Astrocyte of the spinal cord (primary cell): ENCODE data around the gene EML2.
A peak's percentile ranks its signal among the peaks of the same experiment; 100 is the strongest.

Source experiments
- DNase-seq: peaks from one replicate; pipeline ENCODE4 v3.0.0; 2011; ENCODE audit warnings: low read depth, low spot score
- H3K4me3 ChIP-seq: 2 replicates; pipeline ENCODE4 v1.5.1; 2011; ENCODE audit warnings: low read depth, mild to moderate bottlenecking, low read length, moderate library complexity
- CTCF ChIP-seq: IDR thresholded peaks from 2 replicates; pipeline ENCODE4 v1.5.1; 2012; ENCODE audit warnings: low read depth, mild to moderate bottlenecking, low read length, inconsistent platforms
- in situ Hi-C: cut with HindIII; loops from 2 replicates; pipeline ENCODE4 v1.10.0; 2017; ENCODE audit warnings: low sequenced_read_pairs

Gene EML2

GRCh38 chr19:45677351-45678230, 38.4 kb upstream of the EML2 start:
- TF ChIP-seq CTCF: no peak
- DNase-seq: peak; percentile 57
- in situ Hi-C loops: no loop called here
- peak overlapping the region; percentile 12 for H3K4me3 ChIP-seq

- no peak for TF ChIP-seq CTCF
- DNase-seq: no peak
- in situ Hi-C loops: no loop called here
- peak overlapping the region; percentile 15 for H3K4me3 ChIP-seq
These were observed 37.7 kb upstream of the EML2 start for GRCh38 chr19:45676851-45677263.

GRCh38 chr19:45674946-45675345, 35.7 kb upstream of the EML2 start:
- H3K4me3 ChIP-seq: no peak overlapping the region

GRCh38 chr19:45670670-45671453, 31.7 kb upstream of the EML2 start:
- in situ Hi-C loops: no loop called here
- no peak overlapping the region for H3K4me3 ChIP-seq
- no peak for TF ChIP-seq CTCF
- DNase-seq: peak; percentile 48

More at GRCh38 chr19:45674946-45675345, 35.7 kb upstream of the EML2 start:
- DNase-seq: no peak
- in situ Hi-C loops: no loop called here
- no peak for TF ChIP-seq CTCF

- peak overlapping the region; percentile 12 for H3K4me3 ChIP-seq
- no peak for TF ChIP-seq CTCF
- DNase-seq: no peak
- in situ Hi-C loops: no loop called here
These were observed 29.2 kb upstream of the EML2 start for GRCh38 chr19:45668342-45668871.

GRCh38 chr19:45667620-45668341, 28.6 kb upstream of the EML2 start, which contains the start of gene GIPR:
GIPR (plus strand) TSS chr19:45668221; CDS start chr19:45669521, 1,300 bp downstream.
- TF ChIP-seq CTCF: no peak
- peak within 1 kb of the TSS; percentile 12 for H3K4me3 ChIP-seq
- in situ Hi-C loops: no loop called here
- no peak for DNase-seq
